GM23338 (cell line): ENCODE results near the gene ATG4B. TPM values are rescaled to one million over a fixed set of nuclear protein-coding genes. Genes with fewer than 3 reads are reported as not detected.

Experiments used
- ATAC-seq: fragments of 200-7000 bp; cut with Tn5 transposase; 3 replicates; pipeline ENCODE4 v1.9.1; 2020
- DNase-seq: peaks from one replicate; pipeline ENCODE4 v3.0.0-alpha.2; 2015; ENCODE audit warnings: low spot score
- H2AFZ ChIP-seq: fragments of 200-600 bp; sonication (generic); 2 replicates; pipeline ENCODE4 v1.8.0; 2016; ENCODE audit warnings: antibody characterized with exemption, mild to moderate bottlenecking, moderate library complexity
- H3F3A ChIP-seq: fragments of 200-600 bp; sonication (generic); replicated peaks from 2 replicates; pipeline ENCODE4 v1.8.0; 2017; ENCODE audit warnings: antibody characterized with exemption, mixed run types, low read depth
- H3K27ac ChIP-seq: fragments of 200-600 bp; sonication (generic); 2 replicates; pipeline ENCODE4 v1.6.1; 2016; ENCODE audit warnings: low read depth
- H3K27me3 ChIP-seq: fragments of 200-600 bp; sonication (generic); 2 replicates; pipeline ENCODE4 v1.8.0; 2016; ENCODE audit warnings: mild to moderate bottlenecking, mixed run types, moderate library complexity; ENCODE audit not compliant: insufficient read depth
- H3K36me3 ChIP-seq: fragments of 200-600 bp; sonication (generic); 2 replicates; pipeline ENCODE4 v1.8.0; 2016; ENCODE audit warnings: mild to moderate bottlenecking; ENCODE audit not compliant: insufficient read depth
- H3K4me1 ChIP-seq: fragments of 200-600 bp; sonication (generic); 2 replicates; pipeline ENCODE4 v1.8.0; 2016; ENCODE audit warnings: mild to moderate bottlenecking, moderate library complexity; ENCODE audit not compliant: insufficient read depth
- H3K4me2 ChIP-seq: fragments of 200-600 bp; sonication (generic); 2 replicates; pipeline ENCODE4 v1.7.1; 2017; ENCODE audit warnings: mixed run types
- H3K4me3 ChIP-seq: fragments of 200-600 bp; sonication (generic); 2 replicates; pipeline ENCODE4 v1.6.1; 2016; ENCODE audit warnings: mixed run types
- H3K79me2 ChIP-seq: fragments of 200-600 bp; sonication (generic); replicated peaks from 2 replicates; pipeline ENCODE4 v1.8.0; 2017; ENCODE audit warnings: mild to moderate bottlenecking; ENCODE audit not compliant: insufficient read depth
- H3K9me2 ChIP-seq: fragments of 200-600 bp; sonication (generic); 2 replicates; pipeline ENCODE4 v1.8.0; 2017; ENCODE audit not compliant: insufficient read depth
- H4K20me1 ChIP-seq: fragments of 200-600 bp; sonication (generic); replicated peaks from 2 replicates; pipeline ENCODE4 v1.8.0; 2017; ENCODE audit warnings: mild to moderate bottlenecking; ENCODE audit not compliant: insufficient read depth
- H3K27ac Mint-ChIP-seq: 2 replicates; pipeline ENCODE4 v1.8.0; 2020; ENCODE audit warnings: inconsistent platforms, mild to moderate bottlenecking, moderate library complexity, mixed read lengths
- H3K27me3 Mint-ChIP-seq: 3 replicates; pipeline ENCODE4 v1.8.0; 2022; ENCODE audit warnings: low read depth, mild to moderate bottlenecking, moderate library complexity, mixed read lengths, inconsistent platforms; ENCODE audit not compliant: insufficient read depth, poor library complexity
- H3K36me3 Mint-ChIP-seq: 3 replicates; pipeline ENCODE4 v1.8.0; 2021; ENCODE audit warnings: low read depth, mild to moderate bottlenecking, inconsistent platforms, moderate library complexity, mixed read lengths
- H3K4me1 Mint-ChIP-seq: 3 replicates; pipeline ENCODE4 v1.8.0; 2020; ENCODE audit warnings: mild to moderate bottlenecking, inconsistent platforms, mixed read lengths
- H3K4me3 Mint-ChIP-seq: 3 replicates; pipeline ENCODE4 v1.8.0; 2021; ENCODE audit warnings: moderate library complexity, mild to moderate bottlenecking, inconsistent platforms, mixed read lengths
- H3K9me3 Mint-ChIP-seq: 3 replicates; pipeline ENCODE4 v1.8.0; 2020; ENCODE audit warnings: moderate library complexity, mild to moderate bottlenecking, inconsistent platforms, mixed read lengths
- CREB1 ChIP-seq: fragments of 250-450 bp; sonication (Bioruptor Pico); IDR thresholded peaks from 2 replicates; pipeline ENCODE4 v1.5.0; 2020; ENCODE audit warnings: low read depth, mild to moderate bottlenecking, moderate library complexity
- CTCF ChIP-seq, 2 experiments: fragments of 200-600 bp in 1 of 2; sonication (generic) in 1 of 2; conservative IDR thresholded peaks; 2 replicates each; pipeline versions ENCODE4 v1.5.1 to v1.6.1; 2016 to 2017; ENCODE audit warnings: antibody characterized with exemption in 2 of 2, low read depth in 2 of 2, mild to moderate bottlenecking in 2 of 2, moderate library complexity in 1 of 2
- ETS1 ChIP-seq: IDR thresholded peaks from 2 replicates; pipeline ENCODE4 v1.6.1; 2016; ENCODE audit warnings: antibody characterized with exemption
- EZH2 ChIP-seq: fragments of 200-600 bp; sonication (generic); IDR thresholded peaks from one replicate; pipeline ENCODE4 v1.8.0; 2017; ENCODE audit warnings: antibody characterized with exemption, mild to moderate bottlenecking, low read depth; ENCODE audit not compliant: unreplicated experiment
- EZH2phosphoT487 ChIP-seq: fragments of 200-600 bp; sonication (generic); IDR thresholded peaks from one replicate; pipeline ENCODE4 v1.8.1; 2018; ENCODE audit warnings: antibody characterized with exemption; ENCODE audit not compliant: unreplicated experiment
- JUNB ChIP-seq: IDR thresholded peaks from one replicate; pipeline ENCODE4 v1.6.1; 2016; ENCODE audit warnings: antibody characterized with exemption; ENCODE audit not compliant: unreplicated experiment
- NANOG ChIP-seq: IDR thresholded peaks from 2 replicates; pipeline ENCODE4 v1.6.1; 2016; ENCODE audit warnings: antibody characterized with exemption, borderline replicate concordance
- POLR2AphosphoS5 ChIP-seq: IDR thresholded peaks from 2 replicates; pipeline ENCODE4 v1.6.1; 2016; ENCODE audit warnings: antibody characterized with exemption, low read depth
- REST ChIP-seq: IDR thresholded peaks from one replicate; pipeline ENCODE4 v1.6.1; 2018; ENCODE audit warnings: antibody characterized with exemption; ENCODE audit not compliant: unreplicated experiment
- STAT1 ChIP-seq: IDR thresholded peaks from one replicate; pipeline ENCODE4 v1.6.1; 2016; ENCODE audit warnings: antibody characterized with exemption; ENCODE audit not compliant: unreplicated experiment
- ZNF114 ChIP-seq: fragments of 250-450 bp; sonication (Bioruptor Pico); IDR thresholded peaks from 2 replicates; pipeline ENCODE4 v1.5.0; 2020; ENCODE audit warnings: mild to moderate bottlenecking, moderate library complexity
- ZNF331 ChIP-seq: fragments of 250-450 bp; sonication (Bioruptor Pico); IDR thresholded peaks from 2 replicates; pipeline ENCODE4 v1.5.0; 2020; ENCODE audit warnings: low read depth, mild to moderate bottlenecking, moderate library complexity
- ZNF462 ChIP-seq: fragments of 250-450 bp; sonication (Bioruptor Pico); IDR thresholded peaks from 2 replicates; pipeline ENCODE4 v1.5.0; 2020; ENCODE audit warnings: mild to moderate bottlenecking, moderate library complexity
- polyA plus RNA-seq: library from polyadenylated mRNA; unstranded; fragments of >200 nt; fragmentation: Nextera tagmentation; extraction: Ambion mirVana; gene quantifications from 2 replicates; pipeline ENCODE4 v1.2.1, GENCODE V29; 2016
- total RNA-seq: library from RNA; depleted of rRNA; stranded (reverse); fragments of >200 nt; shearing (Covaris generic); gene quantifications from 2 replicates; pipeline ENCODE4 v1.2.3, GENCODE V29; 2014

ATG4B gene
- total and polyA plus RNA-seq, 2 experiments from 2014 or later, result 102 to 104 TPM

- peaks cover 7% of the 10 kb centered on the region; the same call in 2 of the 3 replicates for H3K4me1 Mint-ChIP-seq
- no peak overlapping the region for H3K27ac Mint-ChIP-seq
- H3F3A ChIP-seq, result no peaks in the 10 kb centered on the region; the same call in none of the 2 replicates
- H3K27me3 ChIP-seq, result no peaks in the 10 kb centered on the region
- DNase-seq (no peak), ATAC-seq (no peak)
- H3K9me3 Mint-ChIP-seq, result no peaks in the 10 kb centered on the region
- H3K4me3 Mint-ChIP-seq, result no peak overlapping the region
- peaks cover 48% of the 10 kb centered on the region for H3K36me3 Mint-ChIP-seq
- peaks cover 8% of the 10 kb centered on the region for H3K27me3 Mint-ChIP-seq
- no peak overlapping the region for H3K27ac ChIP-seq
- H3K4me2 ChIP-seq, result no peak overlapping the region
- no peaks in the 10 kb centered on the region for H3K4me1 ChIP-seq
- no peaks in the 10 kb centered on the region for H3K79me2 ChIP-seq
- H4K20me1 ChIP-seq, result no peaks in the 10 kb centered on the region; the same call in 1 of the 2 replicates
- no peak overlapping the region for H3K4me3 ChIP-seq
- H3K9me2 ChIP-seq, result no peaks in the 10 kb centered on the region
- TF ChIP-seq ETS1 (no peak), ZNF462 (CRISPR knock-in tag) (no peak), STAT1 (no peak), JUNB (no peak), REST (no peak), ZNF114 (CRISPR knock-in tag) (no peak), EZH2 (no peak), POLR2AphosphoS5 (no peak), CTCF (conservative IDR thresholded peaks at IDR 0.05; ENCODE audit: low read depth in 2 of 2) (no peak), EZH2phosphoT487 (no peak), NANOG (no peak), ZNF331 (CRISPR knock-in tag) (no peak), CREB1 (CRISPR knock-in tag) (no peak)
- peaks cover 4% of the 10 kb centered on the region; the same call in 1 of the 2 replicates for H3K36me3 ChIP-seq
- H2AFZ ChIP-seq, result no peak overlapping the region
Measured at GRCh38 chr2:241671457-241672240, 34.2 kb downstream of the ATG4B start.
